GM12875 (cell line): Measurements from ENCODE around the gene RAP1GAP2.
"Not testable (repeated sequence)": the region's sequence is repeated elsewhere in the genome, so short reads cannot be mapped to it uniquely, and the experiment has no call there.

Experiments used
- H3K4me3 ChIP-seq: one replicate; pipeline ENCODE4 v1.5.1; 2011; ENCODE audit warnings: low read depth, low read length, control low read depth
- TF ChIP-seq, protein P1 (sequence below): IDR thresholded peaks from 2 replicates; pipeline ENCODE4 v1.5.1; 2011; ENCODE audit warnings: low read depth, mild to moderate bottlenecking, control low read depth, inconsistent platforms, low read length, moderate library complexity, borderline replicate concordance; ENCODE audit not compliant: insufficient read depth

The RAP1GAP2 gene

DNA sequence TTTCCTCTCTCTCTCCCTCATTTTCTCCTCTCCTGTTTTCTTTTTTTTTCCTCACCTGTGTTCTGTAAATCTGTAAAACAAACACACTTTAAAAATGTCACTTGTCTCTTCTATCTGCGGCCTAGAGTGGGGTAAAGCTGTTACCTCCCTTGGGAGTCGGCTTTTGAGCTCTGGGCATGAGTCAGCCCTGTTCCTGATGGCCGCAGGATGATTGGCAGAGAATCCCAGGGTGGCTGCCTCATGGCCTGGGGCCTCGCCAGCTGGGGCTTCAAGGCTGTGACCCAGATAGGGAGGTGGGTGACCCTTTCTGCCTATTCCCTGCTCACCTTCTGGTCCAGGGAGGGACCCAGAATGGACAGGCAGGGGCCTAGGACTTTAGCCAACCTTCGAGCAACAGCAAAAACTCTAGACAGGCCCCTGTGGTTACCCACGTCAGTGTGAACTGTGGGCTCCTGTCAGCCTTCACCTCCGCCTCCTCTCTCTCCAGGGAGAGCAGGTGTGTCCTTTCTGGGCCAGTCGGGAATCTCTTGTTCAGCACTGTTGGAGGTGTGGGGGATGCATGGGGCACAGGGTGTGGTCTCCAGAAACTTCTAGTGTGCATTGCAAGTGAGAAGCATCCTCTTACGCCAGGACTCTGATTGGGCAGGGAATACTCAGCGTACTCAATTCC lies 87.4 kb downstream of the RAP1GAP2 start:
- TF ChIP-seq, protein P1, sequence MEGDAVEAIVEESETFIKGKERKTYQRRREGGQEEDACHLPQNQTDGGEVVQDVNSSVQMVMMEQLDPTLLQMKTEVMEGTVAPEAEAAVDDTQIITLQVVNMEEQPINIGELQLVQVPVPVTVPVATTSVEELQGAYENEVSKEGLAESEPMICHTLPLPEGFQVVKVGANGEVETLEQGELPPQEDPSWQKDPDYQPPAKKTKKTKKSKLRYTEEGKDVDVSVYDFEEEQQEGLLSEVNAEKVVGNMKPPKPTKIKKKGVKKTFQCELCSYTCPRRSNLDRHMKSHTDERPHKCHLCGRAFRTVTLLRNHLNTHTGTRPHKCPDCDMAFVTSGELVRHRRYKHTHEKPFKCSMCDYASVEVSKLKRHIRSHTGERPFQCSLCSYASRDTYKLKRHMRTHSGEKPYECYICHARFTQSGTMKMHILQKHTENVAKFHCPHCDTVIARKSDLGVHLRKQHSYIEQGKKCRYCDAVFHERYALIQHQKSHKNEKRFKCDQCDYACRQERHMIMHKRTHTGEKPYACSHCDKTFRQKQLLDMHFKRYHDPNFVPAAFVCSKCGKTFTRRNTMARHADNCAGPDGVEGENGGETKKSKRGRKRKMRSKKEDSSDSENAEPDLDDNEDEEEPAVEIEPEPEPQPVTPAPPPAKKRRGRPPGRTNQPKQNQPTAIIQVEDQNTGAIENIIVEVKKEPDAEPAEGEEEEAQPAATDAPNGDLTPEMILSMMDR: no peak
- no peak overlapping the region for H3K4me3 ChIP-seq

DNA sequence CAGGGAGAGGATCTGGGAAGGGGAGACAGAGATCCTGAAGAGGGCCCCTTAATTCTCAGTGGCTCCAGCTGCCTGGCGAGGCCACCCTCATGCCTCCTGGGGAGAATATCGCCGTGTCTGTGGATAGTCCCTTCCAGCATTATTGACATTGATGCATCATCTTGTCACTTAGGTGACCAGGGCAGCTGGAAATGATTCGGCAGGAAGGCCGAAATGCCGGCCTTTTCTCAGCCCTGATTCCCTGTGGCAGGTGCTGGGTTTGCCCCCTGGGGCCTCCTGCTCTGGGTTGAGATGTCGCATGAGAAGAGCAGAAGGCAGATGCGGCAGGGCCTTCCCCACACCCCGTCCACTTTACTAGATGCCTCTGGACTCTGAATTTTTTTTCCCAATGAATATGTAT lies 89.5 kb downstream of the RAP1GAP2 start:
- H3K4me3 ChIP-seq: no peak overlapping the region
- TF ChIP-seq, protein P1: no peak

- TF ChIP-seq, protein P1: no peak
- no peak overlapping the region for H3K4me3 ChIP-seq
Observed at GRCh38 chr17:2888326-2888725, 92.1 kb downstream of the RAP1GAP2 start.

DNA sequence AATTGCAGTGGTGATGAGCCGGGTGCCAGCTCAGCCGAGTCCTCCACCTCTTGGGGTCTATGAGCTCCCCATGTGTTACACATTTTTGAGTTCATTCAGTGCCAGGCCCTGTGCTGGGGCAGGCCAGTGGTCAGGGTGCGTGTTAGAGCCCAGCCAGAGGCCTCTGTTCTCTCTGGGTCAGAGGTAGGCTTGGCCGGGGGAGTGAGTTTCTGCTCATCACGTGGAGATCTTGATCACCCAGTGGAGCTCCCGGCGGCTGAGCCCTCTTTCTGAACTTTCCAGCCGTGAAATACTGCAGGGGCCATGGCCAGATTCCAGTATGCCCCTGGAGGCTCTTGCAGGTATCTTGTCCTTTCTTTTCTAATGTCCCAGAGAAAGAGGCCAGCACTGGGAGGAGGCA lies 93.0 kb downstream of the RAP1GAP2 start:
- H3K4me3 ChIP-seq: no peak overlapping the region
- TF ChIP-seq, protein P1: no peak

- H3K4me3 ChIP-seq: not testable (repeated sequence)
Observed at GRCh38 chr17:2890778-2891177, 94.5 kb downstream of the RAP1GAP2 start.

DNA sequence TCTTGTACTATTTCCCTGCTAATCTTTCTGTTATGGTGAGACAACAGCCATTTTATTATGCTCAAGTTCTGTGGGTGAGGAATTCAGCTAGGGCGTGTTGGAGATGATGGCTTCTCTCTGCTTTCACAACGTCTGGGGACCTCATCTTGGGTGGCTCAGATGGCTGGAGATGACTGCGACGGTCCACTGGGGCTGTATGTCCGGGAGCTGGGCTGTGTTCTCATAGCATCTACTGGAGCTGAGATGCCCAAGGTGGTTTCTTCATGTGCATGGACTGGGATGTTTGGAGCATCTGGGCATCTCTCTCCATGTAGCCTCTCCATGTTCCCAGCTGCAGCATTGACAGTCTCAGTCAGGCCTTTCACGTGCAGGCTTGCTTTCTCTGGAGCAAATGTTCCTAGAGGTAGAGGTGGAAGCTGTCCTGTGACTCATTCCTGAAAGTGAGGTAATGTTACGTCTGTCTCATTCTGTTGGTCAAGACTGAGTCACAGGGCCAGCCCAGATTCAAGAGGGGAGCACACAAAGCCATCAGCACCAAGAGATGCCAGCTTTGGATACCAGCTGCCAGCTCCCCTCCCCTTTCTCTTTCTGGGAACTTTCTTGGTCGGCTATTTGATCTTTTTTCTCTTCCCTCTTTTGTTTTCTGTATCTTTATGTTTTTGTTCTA lies 96.2 kb downstream of the RAP1GAP2 start:
- TF ChIP-seq, protein P1: no peak
- no peak overlapping the region for H3K4me3 ChIP-seq

DNA sequence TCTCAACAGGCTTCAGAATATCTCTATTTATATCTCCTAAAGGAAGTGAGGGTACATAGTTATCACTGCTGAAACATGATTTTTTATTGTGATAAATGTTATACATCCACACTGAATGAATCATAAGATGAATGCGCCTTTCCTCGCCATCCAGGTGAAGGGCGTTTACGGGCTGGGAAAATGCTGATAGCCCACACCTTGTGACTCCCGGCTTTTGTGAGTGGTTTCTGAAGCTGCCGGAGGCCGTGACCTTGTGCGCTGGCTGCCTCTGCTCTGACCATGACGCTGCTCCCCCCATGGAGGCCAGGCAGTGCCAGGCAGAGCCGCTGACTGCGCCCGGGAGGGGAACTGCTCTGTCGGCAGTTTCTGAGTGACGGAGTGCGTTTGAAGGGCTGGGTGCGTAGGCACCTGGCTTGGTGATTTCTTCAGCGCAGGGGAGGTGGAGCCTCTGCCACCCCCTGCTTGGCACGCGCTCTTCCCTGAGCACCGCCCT lies 97.2 kb downstream of the RAP1GAP2 start:
- H3K4me3 ChIP-seq: no peak overlapping the region
- TF ChIP-seq, protein P1: no peak
